H1 (cell line): Measurements from ENCODE around the gene PDE8B. TPM values are rescaled to one million over a fixed set of nuclear protein-coding genes. Genes with fewer than 3 reads are reported as not detected.

Source experiments
- polyA plus RNA-seq, 7 experiments: library from polyadenylated mRNA; depleted of rRNA in 3 of 7; stranded (reverse) in 5 of 7; unstranded in 2 of 7; fragments of >200 nt in 5 of 7; fragments of 200-250 nt in 2 of 7; gene quantifications; 1 replicate in 5 of 7; 2 replicates in 1 of 7; 4 replicates in 1 of 7; pipeline versions ENCODE4 v1.2.1 to v1.2.3, GENCODE V29; 2011 to 2013; ENCODE audit warnings: missing spikeins in 2 of 7, mixed read lengths in 2 of 7
- total RNA-seq: library from RNA; stranded (reverse); fragmentation: NEBNext Ultra II Directional; extraction: Animal tissue kit (Norgen Biotek cat#: 25700); gene quantifications from 2 replicates; pipeline ENCODE4 v1.2.1, GENCODE V29; 2021

The PDE8B gene
- total and polyA plus RNA-seq, 2 of the 8 experiments (the other 6 are each of a cell fraction or from before 2014, with no cell fraction given), result 0.32 to 1.1 TPM

Other genes with a start within 250 kb of the PDE8B start
- gene AGGF1, start 180.3 kb upstream of the PDE8B start, total RNA-seq, result 18.7 and 19.0 TPM in 2 replicates
- gene AGGF1, start 180.3 kb upstream of the PDE8B start, polyA plus RNA-seq (2011; rRNA removed), result 7.1 and 7.3 TPM in 2 replicates
- gene ZBED3, start 123.4 kb upstream of the PDE8B start, total RNA-seq, result 6.6 and 7.9 TPM in 2 replicates
- gene ZBED3, start 123.4 kb upstream of the PDE8B start, polyA plus RNA-seq (2011; rRNA removed), result 7.3 and 9.4 TPM in 2 replicates